ENCODE measurements around the gene ZNF354C. TPM values are rescaled to one million over a fixed set of nuclear protein-coding genes. Genes with fewer than 3 reads are reported as not detected.
A peak's percentile ranks its signal among the peaks of the same experiment; 100 is the strongest.

ZNF354C gene
- total RNA-seq, 1 donor from 2014 or later = 3.0 TPM

DNA sequence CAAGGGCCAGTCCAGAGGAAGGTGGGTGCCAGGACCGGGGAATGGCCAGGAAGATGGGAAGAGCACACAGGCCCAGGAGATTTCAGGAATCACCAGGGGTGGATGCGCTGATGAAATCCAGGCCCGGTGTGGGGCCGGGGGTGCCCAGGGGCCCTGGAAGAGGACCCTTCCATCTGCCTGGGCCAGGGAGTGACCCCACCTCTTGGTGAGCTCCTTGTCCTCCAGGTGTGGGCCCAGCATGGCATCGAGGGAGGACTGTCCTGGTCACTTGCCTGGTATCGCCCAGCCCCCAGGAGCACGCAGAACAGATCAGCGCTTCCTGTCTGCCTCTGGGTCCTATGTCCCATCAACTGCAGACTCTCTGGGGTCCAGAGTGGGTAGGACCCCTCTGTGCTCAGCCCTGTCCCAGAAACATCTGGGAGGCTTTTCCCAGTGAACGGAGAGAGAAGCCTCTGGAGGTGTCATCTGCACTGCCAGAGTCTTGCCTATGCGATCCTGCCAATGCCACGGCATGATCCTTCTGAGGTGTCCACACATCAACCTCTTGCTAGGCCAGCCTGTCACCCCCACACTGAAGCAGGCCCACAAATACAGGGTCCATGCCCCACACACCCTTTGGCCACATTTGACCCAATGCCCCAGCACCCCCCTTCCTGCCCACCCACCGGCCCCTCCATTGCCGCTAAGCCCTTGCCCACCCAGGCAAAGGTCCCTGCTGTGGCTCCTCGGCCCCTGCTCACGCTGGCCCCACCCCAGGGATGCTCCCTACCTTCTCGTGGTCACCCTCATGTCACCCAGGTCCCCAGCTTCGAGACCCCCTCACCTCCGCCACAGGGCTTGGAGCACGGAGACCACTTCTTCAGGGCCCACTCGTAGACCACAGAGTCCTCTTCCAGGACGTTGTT is 67.2 kb downstream of the ZNF354C start:
- DNase-seq (ENCODE audit: low read depth) = no peak

DNA sequence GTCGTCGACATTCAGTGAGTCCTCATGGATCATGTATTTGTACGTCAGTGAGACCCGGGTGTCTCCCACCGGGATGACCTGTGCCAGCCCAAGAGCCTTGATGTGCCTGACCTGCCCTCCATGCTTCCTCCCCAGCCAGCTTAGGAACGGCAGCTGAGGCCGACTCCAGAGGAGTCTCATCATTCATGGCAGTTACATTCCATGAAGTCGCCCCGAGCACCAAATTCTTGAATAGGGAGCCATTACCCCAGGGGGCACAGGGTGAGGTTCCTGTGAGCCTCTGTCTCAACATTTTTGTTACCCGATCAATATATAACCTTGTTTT is 67.8 kb downstream of the ZNF354C start:
- no peak for DNase-seq (ENCODE audit: low read depth)

DNA sequence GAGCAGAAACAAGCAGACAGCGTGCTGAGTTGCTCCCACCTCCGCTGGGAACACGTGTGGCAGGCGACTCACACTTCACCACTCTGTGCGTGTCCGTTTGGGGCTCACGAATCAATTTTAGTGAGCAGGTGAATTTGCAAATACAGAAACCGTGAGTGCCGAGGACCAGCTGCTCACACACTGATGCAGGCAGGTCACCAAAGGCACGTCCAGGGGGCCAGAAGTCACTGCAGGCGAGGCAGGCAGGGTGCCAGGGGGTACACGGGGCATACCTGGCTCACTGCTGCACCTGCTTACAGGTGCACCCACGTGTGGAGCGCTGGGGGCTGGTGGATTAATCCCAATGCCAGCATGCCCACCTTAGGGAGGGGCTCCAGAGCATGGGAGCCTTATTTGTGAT is 68.8 kb downstream of the ZNF354C start:
- DNase-seq (ENCODE audit: low read depth) = no peak

DNA sequence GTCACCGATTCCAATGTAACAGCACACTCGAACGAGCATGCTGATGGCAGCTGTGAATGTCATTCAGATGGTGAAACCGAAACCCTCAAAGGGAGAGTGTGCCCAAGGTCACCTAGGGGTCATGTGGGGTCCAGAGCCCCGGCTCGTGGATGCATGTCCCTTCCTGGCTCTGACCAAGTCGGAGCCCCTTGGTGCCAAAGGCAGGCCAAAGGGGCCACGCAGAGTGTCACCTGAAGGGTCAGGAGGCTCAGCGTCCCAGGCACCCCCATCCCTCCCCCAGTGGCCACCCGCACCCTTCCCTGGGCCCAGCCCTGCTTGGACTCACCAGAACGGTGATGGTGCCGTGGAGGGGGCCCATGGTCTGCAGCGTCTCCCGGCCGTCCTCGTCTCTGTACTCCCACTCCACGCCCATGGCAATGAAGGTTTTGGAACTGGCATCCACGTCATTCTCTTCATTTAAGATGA is 69.5 kb downstream of the ZNF354C start:
- DNase-seq (ENCODE audit: low read depth) = peak; percentile 50

DNA sequence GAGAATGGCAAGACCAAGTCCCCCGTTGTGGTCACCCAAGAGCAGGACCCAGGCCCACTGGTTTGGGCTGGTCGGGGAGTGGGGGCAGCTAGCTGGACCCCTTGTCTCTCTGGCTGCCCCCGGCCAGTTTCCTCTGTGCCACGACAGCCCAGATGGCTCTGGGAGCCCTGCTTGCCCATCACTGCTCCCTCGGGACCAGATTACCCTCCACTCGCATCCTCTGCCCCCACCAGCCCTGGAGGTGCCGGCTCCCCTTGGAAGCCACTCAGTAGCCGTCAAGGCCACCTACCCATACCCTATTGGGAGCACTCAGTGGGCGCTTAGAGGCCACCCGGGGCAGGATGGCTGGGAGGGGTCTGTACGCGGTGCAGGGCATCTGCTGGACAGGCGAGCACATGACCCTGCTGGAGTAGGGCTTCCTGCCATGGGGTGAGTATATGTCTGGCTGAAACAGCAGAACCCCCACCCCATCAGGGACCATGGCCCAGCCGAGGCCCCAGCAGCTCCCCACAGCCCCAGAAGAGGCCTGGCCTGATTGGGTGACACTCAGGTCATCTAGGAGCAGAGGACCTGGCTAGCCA is 70.0 kb downstream of the ZNF354C start:
- no peak for DNase-seq (ENCODE audit: low read depth)

DNA sequence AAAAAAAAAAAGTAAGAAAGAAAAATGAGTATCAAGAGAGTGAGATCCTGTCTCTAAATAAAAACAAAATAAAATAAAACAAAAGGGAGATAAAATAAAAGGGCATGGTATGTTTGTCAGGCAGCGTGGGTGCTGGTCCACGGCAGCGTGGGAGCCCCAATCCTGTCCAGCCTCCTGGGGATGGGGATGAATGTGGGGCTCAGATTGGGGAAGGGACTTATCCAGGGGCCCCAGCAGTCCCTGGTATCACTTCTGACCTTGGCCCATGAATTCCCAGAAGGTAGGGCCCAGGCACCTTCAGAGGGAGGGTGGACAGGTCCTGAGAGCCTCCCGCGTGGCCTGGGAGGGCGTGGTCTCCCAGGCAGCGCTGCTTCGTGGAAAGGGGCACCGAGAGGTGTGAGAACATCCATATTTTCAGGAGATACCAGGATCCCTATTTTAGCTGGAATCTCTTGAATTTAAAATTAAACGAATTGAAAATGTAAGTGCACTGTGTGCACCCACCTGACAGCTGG is 71.2 kb downstream of the ZNF354C start:
- no peak for DNase-seq (ENCODE audit: low read depth)

DNA sequence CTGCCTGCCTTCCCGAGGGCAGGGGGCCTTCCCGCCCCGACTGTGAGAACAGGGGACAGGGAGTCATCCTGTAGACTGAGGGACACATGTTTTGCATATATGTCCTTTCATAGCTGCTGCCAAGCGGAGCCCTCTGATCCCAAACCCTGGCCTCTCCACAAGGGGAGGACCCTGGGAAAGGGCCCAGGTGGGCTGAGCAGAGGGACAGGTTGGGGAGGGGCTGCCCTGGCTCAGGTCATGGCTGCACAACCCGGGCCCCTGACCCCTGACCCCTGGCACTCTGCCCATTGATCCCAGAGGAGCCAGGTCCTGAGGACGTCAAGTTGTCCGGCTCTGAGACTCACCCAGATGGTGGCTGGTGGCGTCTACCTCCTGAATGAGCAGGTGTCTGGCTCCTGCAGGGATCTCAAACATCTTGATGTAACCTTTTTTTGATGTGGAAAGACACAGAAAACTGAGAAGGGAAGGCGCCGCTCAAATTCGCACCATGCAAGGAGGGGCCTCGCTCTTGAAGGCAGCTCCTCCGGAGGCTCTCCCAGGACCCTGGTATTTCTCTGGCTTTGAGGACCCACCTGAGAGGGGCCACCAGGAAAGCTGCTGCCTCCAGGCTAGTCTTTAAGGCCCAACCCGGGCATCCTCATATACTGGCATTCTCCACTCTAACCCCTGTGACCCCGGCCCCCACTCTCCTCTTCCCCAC is 71.9 kb downstream of the ZNF354C start:
- DNase-seq (ENCODE audit: low read depth) = no peak

DNA sequence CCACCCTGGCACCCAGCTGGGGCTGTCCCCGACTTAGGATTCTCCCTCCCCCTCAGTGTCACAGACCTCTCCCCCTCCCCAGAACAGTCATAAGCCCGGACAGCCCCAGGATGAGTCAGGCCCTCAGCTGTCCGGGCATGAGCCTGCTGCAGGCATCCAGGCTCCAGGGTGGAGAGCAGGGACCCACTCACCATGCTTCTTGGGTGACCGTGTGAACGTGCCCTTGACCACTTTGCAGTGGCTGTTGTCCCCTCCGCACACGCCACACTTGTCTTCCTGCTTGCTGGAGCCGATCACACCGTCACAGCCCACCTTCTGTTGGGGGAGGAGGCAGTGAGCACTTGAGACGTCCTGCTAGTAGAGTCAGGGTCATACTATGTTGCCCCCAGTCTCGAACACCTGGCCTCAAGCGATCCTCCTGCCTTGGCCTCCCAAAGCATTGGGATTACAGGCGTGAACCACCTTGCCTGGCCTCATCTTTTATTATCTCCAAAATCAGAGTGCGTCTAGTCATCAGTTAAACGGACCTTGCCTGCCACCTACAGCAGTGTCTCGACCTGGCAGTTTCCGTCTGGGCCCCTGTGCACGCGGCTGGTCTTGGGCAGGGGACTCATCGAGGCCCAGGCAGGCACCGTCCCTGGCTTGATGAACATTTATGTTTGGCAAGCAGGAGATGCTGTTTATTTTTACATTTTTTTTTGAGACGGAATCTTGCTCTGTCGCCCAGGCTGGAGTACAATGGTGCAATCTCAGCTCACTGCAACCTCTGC is 72.6 kb downstream of the ZNF354C start:
- DNase-seq (ENCODE audit: low read depth) = peak; percentile 75

Other genes starting within 250 kb of the ZNF354C start
- 12.2 and 16.8 TPM in 2 replicates for gene ZNF354B, start 200.4 kb upstream of the ZNF354C start, total RNA-seq
- gene ZFP2, start 164.5 kb upstream of the ZNF354C start, total RNA-seq = 1.2 and 4.0 TPM in 2 replicates
- gene ZNF454, start 119.2 kb upstream of the ZNF354C start, total RNA-seq = not detected in 2 replicates
- not detected in 2 replicates for gene GRM6, start 65.1 kb upstream of the ZNF354C start, total RNA-seq
- gene ZNF879, start 36.6 kb upstream of the ZNF354C start, total RNA-seq = 4.8 and 9.1 TPM in 2 replicates

All from myocyte (in vitro differentiated cells).